RWPE1 (cell line): ENCODE results near the gene NEO1.

Experiments
- CTCF ChIA-PET: fragments of 350-600 bp; sonication (Branson Sonifier 250); formaldehyde crosslinking; extraction: SDS; loops from one replicate; lab custom pipeline; 2021; lab: Yijun Ruan, JAX
- POLR2A ChIA-PET: fragments of 400-600 bp; formaldehyde crosslinking; extraction: SDS; loops from one replicate; lab custom pipeline; 2020; ENCODE audit warnings: antibody characterized with exemption; ENCODE audit not compliant: low non-redundant PET; lab: Yijun Ruan, JAX
- DNase-seq: peaks from one replicate; pipeline ENCODE4 v3.0.0; 2012; ENCODE audit warnings: low spot score
- H3K27ac ChIP-seq: fragments of 450-650 bp; 2 replicates; pipeline ENCODE4 v1.5.1; 2017
- TF ChIP-seq, protein P1 (sequence below): fragments of 450-650 bp; conservative IDR thresholded peaks from 2 replicates; pipeline ENCODE4 v1.5.1; 2017; ENCODE audit warnings: low read depth, mild to moderate bottlenecking

The NEO1 gene

DNA sequence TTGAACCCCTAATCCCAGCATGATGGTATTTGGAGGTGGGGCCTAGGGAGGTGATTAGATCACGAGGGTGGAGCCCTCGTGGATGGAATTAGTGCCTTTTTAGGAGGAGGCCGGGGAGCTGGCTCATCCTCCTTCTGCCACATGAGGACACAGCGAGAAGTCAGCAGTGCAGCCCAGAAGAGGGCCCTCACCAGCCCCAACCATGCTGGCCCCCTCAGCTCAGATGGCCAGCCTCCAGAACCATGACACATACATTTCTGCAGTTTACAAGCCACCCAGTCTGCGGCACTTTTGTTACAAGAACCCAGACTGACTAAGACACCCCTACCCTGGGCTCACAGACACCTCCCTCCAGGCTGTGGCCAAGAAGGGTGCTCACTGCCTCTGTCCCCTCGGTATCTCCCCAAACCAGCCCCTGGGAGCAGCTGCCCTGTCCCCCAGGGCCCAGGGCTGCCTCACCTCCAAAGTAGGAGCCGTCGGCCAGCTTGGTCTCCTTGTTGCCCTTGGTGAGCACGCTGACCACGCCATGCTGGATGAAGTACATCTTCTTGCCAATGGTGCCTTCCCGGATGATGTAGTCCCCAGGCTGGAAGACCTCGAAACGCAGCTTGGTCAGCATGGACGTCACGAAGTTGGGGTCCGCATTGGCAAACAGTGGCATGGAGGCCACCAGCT is 272.4 kb downstream of the NEO1 start:
- ChIA-PET CTCF (interaction anchor here (0.6 kb wide), 1 partner anchor 109 kb away, joined by 3 read pairs; no protein-coding TSS in a partner anchor), POLR2A (no interaction called here)
- no peak overlapping the region for H3K27ac ChIP-seq
- DNase-seq: no peak
- TF ChIP-seq, protein P1, sequence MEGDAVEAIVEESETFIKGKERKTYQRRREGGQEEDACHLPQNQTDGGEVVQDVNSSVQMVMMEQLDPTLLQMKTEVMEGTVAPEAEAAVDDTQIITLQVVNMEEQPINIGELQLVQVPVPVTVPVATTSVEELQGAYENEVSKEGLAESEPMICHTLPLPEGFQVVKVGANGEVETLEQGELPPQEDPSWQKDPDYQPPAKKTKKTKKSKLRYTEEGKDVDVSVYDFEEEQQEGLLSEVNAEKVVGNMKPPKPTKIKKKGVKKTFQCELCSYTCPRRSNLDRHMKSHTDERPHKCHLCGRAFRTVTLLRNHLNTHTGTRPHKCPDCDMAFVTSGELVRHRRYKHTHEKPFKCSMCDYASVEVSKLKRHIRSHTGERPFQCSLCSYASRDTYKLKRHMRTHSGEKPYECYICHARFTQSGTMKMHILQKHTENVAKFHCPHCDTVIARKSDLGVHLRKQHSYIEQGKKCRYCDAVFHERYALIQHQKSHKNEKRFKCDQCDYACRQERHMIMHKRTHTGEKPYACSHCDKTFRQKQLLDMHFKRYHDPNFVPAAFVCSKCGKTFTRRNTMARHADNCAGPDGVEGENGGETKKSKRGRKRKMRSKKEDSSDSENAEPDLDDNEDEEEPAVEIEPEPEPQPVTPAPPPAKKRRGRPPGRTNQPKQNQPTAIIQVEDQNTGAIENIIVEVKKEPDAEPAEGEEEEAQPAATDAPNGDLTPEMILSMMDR: no peak

DNA sequence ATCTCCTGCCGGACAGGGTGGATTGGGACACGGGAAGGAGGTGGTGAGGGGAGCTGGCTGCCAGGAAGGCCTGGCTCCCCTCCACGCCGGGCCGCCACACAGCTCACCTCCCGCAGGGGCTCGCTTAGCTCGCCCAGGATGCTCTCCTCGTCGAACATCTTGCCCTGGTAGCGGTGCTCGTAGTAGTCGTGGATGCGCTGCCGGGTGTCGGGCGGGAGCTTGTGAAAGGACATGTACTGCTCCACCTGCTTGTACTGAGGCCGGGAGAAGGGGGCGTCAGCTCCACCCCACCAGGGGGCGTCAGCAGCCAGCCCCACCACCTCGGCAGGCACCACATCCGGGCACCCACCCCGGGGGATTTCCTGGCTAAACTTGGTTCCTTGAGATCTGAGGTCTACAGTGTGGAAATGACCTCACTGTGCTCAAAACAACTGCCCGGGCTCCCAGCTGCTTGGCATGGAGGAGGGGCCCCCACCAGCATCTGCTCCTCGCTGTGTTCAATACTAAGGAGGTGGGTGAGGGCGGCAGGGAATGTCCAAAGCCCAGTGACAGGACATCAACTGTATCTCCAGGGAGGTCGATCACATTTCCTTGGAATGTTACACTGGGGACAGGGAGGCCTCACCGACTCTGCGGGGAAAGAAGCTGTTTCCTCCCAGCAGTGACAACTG is 273.1 kb downstream of the NEO1 start:
- TF ChIP-seq, protein P1: no peak
- H3K27ac ChIP-seq: no peak overlapping the region
- ChIA-PET POLR2A (no interaction called here), CTCF (interaction anchor here (0.6 kb wide), 1 partner anchor 108 kb away, joined by 3 read pairs; no protein-coding TSS in a partner anchor)
- DNase-seq: no peak

DNA sequence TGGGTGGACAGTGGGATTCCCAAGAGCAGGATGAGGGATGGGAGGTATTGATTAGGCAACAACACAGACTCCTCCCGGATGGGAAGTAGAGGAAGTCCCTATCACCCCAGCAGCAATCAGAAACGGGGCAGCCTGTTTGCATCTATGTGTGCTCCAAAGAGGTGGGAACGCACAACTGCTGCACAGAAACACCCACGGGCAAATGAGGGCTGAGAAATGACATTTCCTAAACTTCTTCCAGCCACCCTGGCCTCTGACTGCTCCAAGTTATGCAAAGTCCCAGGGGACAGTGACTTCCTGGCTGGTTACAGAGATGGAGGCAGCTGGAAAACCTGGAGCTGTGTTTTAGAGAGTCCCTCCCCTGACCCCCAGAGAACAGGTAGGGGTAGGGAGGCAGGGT is 273.9 kb downstream of the NEO1 start:
- ChIA-PET CTCF (no interaction called here), POLR2A (interaction anchor here (0.6 kb wide), 1 partner anchor 532 kb away, joined by 3 read pairs; no protein-coding TSS in a partner anchor)
- no peak for DNase-seq
- no peak overlapping the region for H3K27ac ChIP-seq
- TF ChIP-seq, protein P1: no peak

DNA sequence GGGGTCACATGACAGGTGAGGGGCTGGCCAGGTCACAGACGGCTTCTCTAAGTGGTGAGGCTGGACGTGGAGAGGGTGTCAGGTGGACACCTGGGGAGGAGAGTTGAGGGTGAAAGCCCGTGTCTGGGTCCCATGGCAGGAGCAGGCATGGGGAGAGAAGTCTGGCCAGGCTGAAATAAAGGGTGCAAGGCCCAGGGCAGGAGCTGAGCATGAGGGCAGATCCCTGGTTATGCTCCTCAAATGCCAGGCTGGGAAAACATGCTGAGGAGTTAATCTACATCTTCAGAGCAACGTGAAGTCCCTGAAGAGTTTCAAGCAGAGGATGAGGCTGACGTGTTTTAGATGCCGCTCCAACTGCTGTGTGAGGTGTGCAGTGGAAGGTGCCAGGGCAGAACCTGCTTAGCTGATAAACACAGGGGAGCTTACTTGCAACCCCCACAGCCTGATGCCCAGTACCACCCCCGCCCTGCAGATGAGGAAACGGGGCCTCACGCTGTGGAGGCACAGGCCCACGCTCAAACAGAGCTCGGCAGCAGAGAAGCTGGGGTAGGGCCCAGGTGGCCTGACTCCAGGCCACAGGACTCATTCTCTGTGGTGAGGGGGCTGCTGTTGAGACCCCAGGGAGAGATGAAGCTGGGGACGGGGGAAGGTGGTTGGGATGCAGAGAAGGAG is 276.0 kb downstream of the NEO1 start:
- H3K27ac ChIP-seq: no peak overlapping the region
- no peak for DNase-seq
- TF ChIP-seq, protein P1: no peak
- ChIA-PET POLR2A (no interaction called here), CTCF (no interaction called here)

DNA sequence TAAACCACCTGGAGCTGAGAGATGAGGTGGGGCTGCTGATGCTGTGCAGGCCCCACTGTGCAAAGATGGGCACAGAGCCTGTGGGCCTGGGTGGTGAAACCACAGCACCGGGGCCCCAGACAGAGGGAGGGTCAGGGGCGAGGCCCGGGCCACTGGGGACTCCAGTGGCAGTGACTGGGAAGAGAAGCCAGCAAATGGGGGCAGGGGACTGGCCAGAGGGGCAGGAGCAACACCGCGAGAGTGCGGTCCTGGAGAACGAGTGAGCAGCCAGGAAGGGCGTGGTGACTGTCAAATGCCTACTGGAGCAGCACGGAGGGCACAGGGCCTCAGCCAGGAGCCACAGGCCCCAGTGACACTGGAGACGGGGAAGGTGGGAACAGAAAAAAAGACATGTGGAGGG is 276.7 kb downstream of the NEO1 start:
- no peak for DNase-seq
- TF ChIP-seq, protein P1: no peak
- no peak overlapping the region for H3K27ac ChIP-seq
- CTCF ChIA-PET: no interaction called here
- POLR2A ChIA-PET: no interaction called here

DNA sequence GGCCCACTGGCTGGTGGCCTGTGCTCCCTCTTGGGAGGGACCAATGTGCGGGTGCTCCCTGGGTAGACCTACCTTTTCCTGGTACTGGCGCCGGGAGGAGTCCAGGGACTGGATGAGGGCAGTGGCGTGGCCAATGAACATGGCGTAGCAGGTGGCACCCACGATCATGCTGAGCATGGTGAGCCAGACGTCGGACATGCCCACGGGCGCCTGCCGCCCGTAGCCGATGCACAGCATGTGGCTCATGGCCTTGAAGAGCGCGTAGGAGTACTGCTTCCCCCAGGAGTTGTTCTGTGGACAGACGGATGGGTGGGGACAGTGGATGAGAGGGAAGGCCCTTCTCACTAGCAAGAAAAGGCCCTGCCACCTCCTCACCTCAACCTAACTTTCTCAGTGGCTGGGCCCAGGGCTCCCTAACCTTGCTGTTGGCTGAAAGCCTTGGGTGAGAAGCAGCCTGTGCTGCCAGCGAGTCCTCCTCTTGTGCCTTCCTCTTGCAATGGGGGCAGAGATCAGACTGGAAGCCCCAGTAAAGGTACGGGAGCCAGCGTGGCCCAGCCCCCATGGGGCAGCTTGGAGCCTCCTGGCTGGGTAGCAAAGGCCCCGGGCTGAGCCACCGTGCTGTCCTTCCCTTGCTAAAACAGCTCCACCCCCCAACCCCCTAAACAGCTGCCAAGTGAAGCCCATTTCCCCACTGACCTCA is 277.4 kb downstream of the NEO1 start:
- CTCF ChIA-PET: interaction anchor here (0.6 to 0.7 kb wide), 2 partner anchors 10 to 37 kb away, joined by 3 read pairs; no protein-coding TSS in a partner anchor
- POLR2A ChIA-PET: no interaction called here
- no peak for DNase-seq
- no peak overlapping the region for H3K27ac ChIP-seq
- TF ChIP-seq, protein P1: no peak
